ENCODE data around the gene OR52A1. TPM values are rescaled to one million over a fixed set of nuclear protein-coding genes. Genes with fewer than 3 reads are reported as not detected.
"Not testable (repeated sequence)": the region's sequence is repeated elsewhere in the genome, so short reads cannot be mapped to it uniquely, and the experiment has no call there.

The OR52A1 gene
- total RNA-seq, 1 experiment from 2014 or later: not detected

- H3K9me3 Mint-ChIP-seq (ENCODE audit: unreplicated experiment); H3K9me3 ChIP-seq; H3K36me3 Mint-ChIP-seq (ENCODE audit: insufficient read depth, unreplicated experiment); BruUV-seq (replicated peaks); DNase-seq; H3K27ac Mint-ChIP-seq (ENCODE audit: unreplicated experiment); H3K4me3 Mint-ChIP-seq (ENCODE audit: unreplicated experiment); POLR2A ChIA-PET; H3K27me3 ChIP-seq (replicated peaks; ENCODE audit: control insufficient read depth, insufficient read depth, low read length); H3K4me1 Mint-ChIP-seq (ENCODE audit: low read depth, unreplicated experiment); H3K4me3 ChIP-seq (ENCODE audit: low read depth, low read length); intact Hi-C loops (cut with micrococcal nuclease; ENCODE audit: unreplicated experiment); H3K36me3 ChIP-seq (ENCODE audit: control insufficient read depth, insufficient read depth, low read length); H3K4me1 ChIP-seq; CTCF ChIA-PET: not testable (repeated sequence)
- H3K27me3 Mint-ChIP-seq (ENCODE audit: insufficient read depth, unreplicated experiment): peaks cover 13% of the 10 kb centered on the region
Observed at GRCh38 chr11:5161045-5161444, 6.5 kb upstream of the OR52A1 start.

GRCh38 chr11:5160217-5160616 lies 5.7 kb upstream of the OR52A1 start:
- H3K9me3 ChIP-seq; CTCF ChIA-PET; H3K4me3 ChIP-seq (ENCODE audit: low read depth, low read length); H3K27me3 ChIP-seq (replicated peaks; ENCODE audit: control insufficient read depth, insufficient read depth, low read length); intact Hi-C loops (cut with micrococcal nuclease; ENCODE audit: unreplicated experiment); H3K27ac Mint-ChIP-seq (ENCODE audit: unreplicated experiment); BruUV-seq (replicated peaks); H3K4me1 Mint-ChIP-seq (ENCODE audit: low read depth, unreplicated experiment); H3K4me1 ChIP-seq; H3K9me3 Mint-ChIP-seq (ENCODE audit: unreplicated experiment); H3K27me3 Mint-ChIP-seq (ENCODE audit: insufficient read depth, unreplicated experiment); H3K36me3 Mint-ChIP-seq (ENCODE audit: insufficient read depth, unreplicated experiment); DNase-seq; H3K4me3 Mint-ChIP-seq (ENCODE audit: unreplicated experiment); H3K36me3 ChIP-seq (ENCODE audit: control insufficient read depth, insufficient read depth, low read length); POLR2A ChIA-PET: not testable (repeated sequence)

DNA sequence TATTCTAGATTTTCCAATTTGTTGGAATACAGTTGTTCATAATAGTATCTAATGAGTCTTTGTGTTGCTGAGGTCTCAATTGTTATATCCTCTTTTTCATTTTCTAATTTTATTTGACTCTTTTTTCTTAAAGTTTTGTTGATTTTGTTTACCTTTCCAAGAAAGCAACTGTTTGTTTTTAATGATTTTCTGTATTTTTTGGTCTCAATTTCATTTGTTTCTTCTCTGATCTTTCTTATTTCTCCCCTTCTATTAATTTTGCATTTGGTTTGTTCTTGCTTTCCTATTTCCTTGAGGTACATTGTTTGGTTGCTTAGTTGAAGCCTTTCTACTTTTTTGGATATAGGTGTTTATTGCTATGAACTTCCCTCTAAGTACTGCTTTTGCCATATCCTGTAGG lies 5.2 kb upstream of the OR52A1 start:
- Histone ChIP-seq H3K4me1 (no peaks in the 10 kb centered on the region), H3K4me3 (ENCODE audit: low read depth, low read length) (no peak overlapping the region), H3K27me3 (replicated peaks; ENCODE audit: control insufficient read depth, insufficient read depth, low read length) (no peaks in the 10 kb centered on the region), H3K36me3 (ENCODE audit: control insufficient read depth, insufficient read depth, low read length) (no peaks in the 10 kb centered on the region), H3K9me3 (no peaks in the 10 kb centered on the region)
- H3K4me3 Mint-ChIP-seq (ENCODE audit: unreplicated experiment): no peak overlapping the region
- intact Hi-C loops (cut with micrococcal nuclease; ENCODE audit: unreplicated experiment): no loop called here
- DNase-seq: no peak
- BruUV-seq (replicated peaks): no TSS peak
- no peaks in the 10 kb centered on the region for H3K9me3 Mint-ChIP-seq (ENCODE audit: unreplicated experiment)
- H3K27ac Mint-ChIP-seq (ENCODE audit: unreplicated experiment): no peak overlapping the region
- H3K36me3 Mint-ChIP-seq (ENCODE audit: insufficient read depth, unreplicated experiment): no peaks in the 10 kb centered on the region
- peaks cover 8% of the 10 kb centered on the region for H3K27me3 Mint-ChIP-seq (ENCODE audit: insufficient read depth, unreplicated experiment)
- CTCF ChIA-PET: no interaction called here
- no peak for TF ChIP-seq CTCF (IDR thresholded peaks at IDR 0.05; ENCODE audit: insufficient read depth in 1 of 2, low read depth in 1 of 2, low read length in 1 of 2, severe bottlenecking in 1 of 2, unreplicated experiment in 1 of 2)
- H3K4me1 Mint-ChIP-seq (ENCODE audit: low read depth, unreplicated experiment): no peaks in the 10 kb centered on the region
- POLR2A ChIA-PET: no interaction called here

GRCh38 chr11:5153574-5154431 lies 754 bp downstream of the OR52A1 start:
- no peaks in the 10 kb centered on the region for H3K36me3 Mint-ChIP-seq (ENCODE audit: insufficient read depth, unreplicated experiment)
- H3K4me3 ChIP-seq (ENCODE audit: low read depth, low read length): no peak overlapping the region
- no peak for DNase-seq
- no peaks in the 10 kb centered on the region for H3K36me3 ChIP-seq (ENCODE audit: control insufficient read depth, insufficient read depth, low read length)
- H3K27ac Mint-ChIP-seq (ENCODE audit: unreplicated experiment): no peak overlapping the region
- BruUV-seq (replicated peaks): no TSS peak
- ChIA-PET CTCF (no interaction called here), POLR2A (no interaction called here)
- H3K4me1 ChIP-seq: no peaks in the 10 kb centered on the region
- TF ChIP-seq CTCF (IDR thresholded peaks at IDR 0.05; ENCODE audit: insufficient read depth in 1 of 2, low read depth in 1 of 2, low read length in 1 of 2, severe bottlenecking in 1 of 2, unreplicated experiment in 1 of 2): no peak
- H3K4me3 Mint-ChIP-seq (ENCODE audit: unreplicated experiment): no peak overlapping the region
- no peaks in the 10 kb centered on the region for H3K9me3 Mint-ChIP-seq (ENCODE audit: unreplicated experiment)
- intact Hi-C loops (cut with micrococcal nuclease; ENCODE audit: unreplicated experiment): no loop called here
- no peaks in the 10 kb centered on the region for H3K27me3 Mint-ChIP-seq (ENCODE audit: insufficient read depth, unreplicated experiment)
- H3K27me3 ChIP-seq (replicated peaks; ENCODE audit: control insufficient read depth, insufficient read depth, low read length): no peaks in the 10 kb centered on the region
- no peaks in the 10 kb centered on the region for H3K9me3 ChIP-seq
- H3K4me1 Mint-ChIP-seq (ENCODE audit: low read depth, unreplicated experiment): no peaks in the 10 kb centered on the region
